ENCODE data around the gene SLC6A18. TPM values are rescaled to one million over a fixed set of nuclear protein-coding genes. Genes with fewer than 3 reads are reported as not detected.

The SLC6A18 gene, protein sequence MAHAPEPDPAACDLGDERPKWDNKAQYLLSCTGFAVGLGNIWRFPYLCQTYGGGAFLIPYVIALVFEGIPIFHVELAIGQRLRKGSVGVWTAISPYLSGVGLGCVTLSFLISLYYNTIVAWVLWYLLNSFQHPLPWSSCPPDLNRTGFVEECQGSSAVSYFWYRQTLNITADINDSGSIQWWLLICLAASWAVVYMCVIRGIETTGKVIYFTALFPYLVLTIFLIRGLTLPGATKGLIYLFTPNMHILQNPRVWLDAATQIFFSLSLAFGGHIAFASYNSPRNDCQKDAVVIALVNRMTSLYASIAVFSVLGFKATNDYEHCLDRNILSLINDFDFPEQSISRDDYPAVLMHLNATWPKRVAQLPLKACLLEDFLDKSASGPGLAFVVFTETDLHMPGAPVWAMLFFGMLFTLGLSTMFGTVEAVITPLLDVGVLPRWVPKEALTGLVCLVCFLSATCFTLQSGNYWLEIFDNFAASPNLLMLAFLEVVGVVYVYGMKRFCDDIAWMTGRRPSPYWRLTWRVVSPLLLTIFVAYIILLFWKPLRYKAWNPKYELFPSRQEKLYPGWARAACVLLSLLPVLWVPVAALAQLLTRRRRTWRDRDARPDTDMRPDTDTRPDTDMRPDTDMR
- not detected in 2 replicates for total RNA-seq

DNA sequence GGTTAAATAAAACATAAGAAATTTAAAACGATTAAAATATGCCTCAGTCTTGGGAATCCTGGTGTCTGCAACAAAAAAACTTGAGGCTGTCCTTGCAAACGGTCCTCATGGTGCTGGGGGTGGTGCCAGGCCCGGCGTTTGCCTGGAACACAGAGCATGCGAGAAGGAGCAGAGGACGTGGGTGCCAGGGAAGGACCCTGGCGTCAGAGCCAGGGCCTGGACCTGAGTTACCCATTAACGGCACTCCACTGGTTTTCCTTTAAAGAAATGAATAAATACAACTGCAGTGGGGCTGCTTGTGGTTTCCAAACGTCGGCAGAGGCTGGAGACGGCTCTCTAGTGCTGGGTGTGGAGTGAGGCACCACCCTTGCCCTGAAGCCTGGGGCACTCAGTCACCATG, at the start of gene SLC6A18:
TSS of gene SLC6A18 (plus strand) at position 301 of the 400 bp plus-strand sequence. CDS start at position 398, 97 bp downstream.

DNA sequence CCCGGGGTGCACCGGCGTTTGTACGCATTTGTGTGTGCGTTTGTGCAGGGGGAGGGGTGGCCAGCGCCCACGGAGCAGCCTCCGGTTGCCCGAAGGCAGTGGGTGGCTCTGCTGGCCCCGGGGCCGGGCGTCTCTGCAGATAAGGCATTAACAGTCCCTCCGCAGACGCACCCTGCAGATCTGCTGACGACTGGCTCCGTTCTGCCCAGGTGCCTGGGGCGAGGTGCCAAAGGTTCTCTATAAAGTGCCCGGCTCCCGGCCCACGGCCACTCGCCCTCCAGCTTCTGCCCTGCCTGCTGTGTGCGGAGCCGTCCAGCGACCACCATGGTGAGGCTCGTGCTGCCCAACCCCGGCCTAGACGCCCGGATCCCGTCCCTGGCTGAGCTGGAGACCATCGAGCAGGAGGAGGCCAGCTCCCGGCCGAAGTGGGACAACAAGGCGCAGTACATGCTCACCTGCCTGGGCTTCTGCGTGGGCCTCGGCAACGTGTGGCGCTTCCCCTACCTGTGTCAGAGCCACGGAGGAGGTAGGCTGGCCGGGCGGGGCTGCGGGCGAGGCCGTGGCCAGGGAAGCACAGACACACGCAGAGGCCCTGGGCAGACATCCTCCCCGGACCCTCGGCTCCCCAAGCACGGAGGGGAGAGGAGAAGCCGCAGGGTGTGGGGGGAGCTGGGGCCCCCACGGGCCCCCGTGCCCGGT, 23.7 kb upstream of the SLC6A18 start, which contains the start of gene SLC6A19:
TSS of gene SLC6A19 (plus strand) at position 269 of the 699 bp plus-strand sequence. CDS start at position 325, 56 bp downstream.

DNA sequence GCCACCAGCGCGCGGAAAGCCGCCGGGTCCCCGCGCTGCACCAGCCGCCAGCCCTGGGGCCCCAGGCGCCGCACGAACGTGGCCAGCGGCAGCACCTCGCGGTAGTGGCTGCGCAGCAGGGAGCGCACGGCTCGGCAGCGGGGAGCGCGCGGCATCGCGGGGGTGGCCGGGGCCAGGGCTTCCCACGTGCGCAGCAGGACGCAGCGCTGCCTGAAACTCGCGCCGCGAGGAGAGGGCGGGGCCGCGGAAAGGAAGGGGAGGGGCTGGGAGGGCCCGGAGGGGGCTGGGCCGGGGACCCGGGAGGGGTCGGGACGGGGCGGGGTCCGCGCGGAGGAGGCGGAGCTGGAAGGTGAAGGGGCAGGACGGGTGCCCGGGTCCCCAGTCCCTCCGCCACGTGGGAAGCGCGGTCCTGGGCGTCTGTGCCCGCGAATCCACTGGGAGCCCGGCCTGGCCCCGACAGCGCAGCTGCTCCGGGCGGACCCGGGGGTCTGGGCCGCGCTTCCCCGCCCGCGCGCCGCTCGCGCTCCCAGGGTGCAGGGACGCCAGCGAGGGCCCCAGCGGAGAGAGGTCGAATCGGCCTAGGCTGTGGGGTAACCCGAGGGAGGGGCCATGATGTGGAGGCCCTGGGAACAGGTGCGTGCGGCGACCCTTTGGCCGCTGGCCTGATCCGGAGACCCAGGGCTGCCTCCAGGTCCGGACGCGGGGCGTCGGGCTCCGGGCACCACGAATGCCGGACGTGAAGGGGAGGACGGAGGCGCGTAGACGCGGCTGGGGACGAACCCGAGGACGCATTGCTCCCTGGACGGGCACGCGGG, 69.9 kb downstream of the SLC6A18 start, which contains the start of gene TERT:
TSS of gene TERT (minus strand) at position 234 of the 815 bp plus-strand sequence. CDS start at position 155, 79 bp downstream.

Other genes with a start within 250 kb of the SLC6A18 start
- gene NKD2, start 216.6 kb upstream of the SLC6A18 start, total RNA-seq: not detected in 2 replicates
- gene SLC12A7, start 113.3 kb upstream of the SLC6A18 start, total RNA-seq: 1.4 and 4.3 TPM in 2 replicates
- gene SLC6A19, start 23.8 kb upstream of the SLC6A18 start, total RNA-seq: not detected in 2 replicates
- gene TERT, start 69.7 kb downstream of the SLC6A18 start, total RNA-seq: not detected in 2 replicates
- gene CLPTM1L, start 119.7 kb downstream of the SLC6A18 start, total RNA-seq: 144 and 197 TPM in 2 replicates
- gene SLC6A3, start 220.1 kb downstream of the SLC6A18 start, total RNA-seq: not detected in 2 replicates